Measurements from ENCODE around the gene PARP12.

PARP12 gene

GRCh38 chr7:140018125-140019043, 44.4 kb downstream of the PARP12 start:
- H4K20me1 ChIP-seq (ENCODE audit: control insufficient read depth, insufficient read depth, low read depth, low read length): no peaks in the 10 kb centered on the region
- no peak overlapping the region for H3K4me2 ChIP-seq (ENCODE audit: low read length)
- no peak overlapping the region for H3K4me3 ChIP-seq (ENCODE audit: low read length)
- TF ChIP-seq, protein P1, sequence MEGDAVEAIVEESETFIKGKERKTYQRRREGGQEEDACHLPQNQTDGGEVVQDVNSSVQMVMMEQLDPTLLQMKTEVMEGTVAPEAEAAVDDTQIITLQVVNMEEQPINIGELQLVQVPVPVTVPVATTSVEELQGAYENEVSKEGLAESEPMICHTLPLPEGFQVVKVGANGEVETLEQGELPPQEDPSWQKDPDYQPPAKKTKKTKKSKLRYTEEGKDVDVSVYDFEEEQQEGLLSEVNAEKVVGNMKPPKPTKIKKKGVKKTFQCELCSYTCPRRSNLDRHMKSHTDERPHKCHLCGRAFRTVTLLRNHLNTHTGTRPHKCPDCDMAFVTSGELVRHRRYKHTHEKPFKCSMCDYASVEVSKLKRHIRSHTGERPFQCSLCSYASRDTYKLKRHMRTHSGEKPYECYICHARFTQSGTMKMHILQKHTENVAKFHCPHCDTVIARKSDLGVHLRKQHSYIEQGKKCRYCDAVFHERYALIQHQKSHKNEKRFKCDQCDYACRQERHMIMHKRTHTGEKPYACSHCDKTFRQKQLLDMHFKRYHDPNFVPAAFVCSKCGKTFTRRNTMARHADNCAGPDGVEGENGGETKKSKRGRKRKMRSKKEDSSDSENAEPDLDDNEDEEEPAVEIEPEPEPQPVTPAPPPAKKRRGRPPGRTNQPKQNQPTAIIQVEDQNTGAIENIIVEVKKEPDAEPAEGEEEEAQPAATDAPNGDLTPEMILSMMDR (IDR thresholded peaks at IDR 0.05; ENCODE audit: low read depth, low read length, poor library complexity, severe bottlenecking): no peak
- no peak for TF ChIP-seq EZH2phosphoT487 (IDR thresholded peaks at IDR 0.05; ENCODE audit: borderline replicate concordance, low read length)
- H3K4me1 ChIP-seq (ENCODE audit: control insufficient read depth, low read length): no peaks in the 10 kb centered on the region
- H3F3A ChIP-seq (ENCODE audit: control insufficient read depth, insufficient read depth): no peaks in the 10 kb centered on the region
- H3K27me3 ChIP-seq (ENCODE audit: control insufficient read depth, low read length): peaks cover 16% of the 10 kb centered on the region
- no peaks in the 10 kb centered on the region for H3K9me3 ChIP-seq (ENCODE audit: control insufficient read depth, insufficient read depth, low read length)
- no peaks in the 10 kb centered on the region for H3K79me2 ChIP-seq (ENCODE audit: control insufficient read depth, low read length)
- no peak overlapping the region for H3K27ac ChIP-seq (ENCODE audit: low read depth, low read length)
- no peaks in the 10 kb centered on the region for H3K36me3 ChIP-seq (ENCODE audit: control insufficient read depth, low read length)
- no peaks in the 10 kb centered on the region for H3K9me2 ChIP-seq (replicated peaks; ENCODE audit: control insufficient read depth, low read length)

- Histone ChIP-seq H3K27ac (ENCODE audit: low read depth, low read length) (no peak overlapping the region), H3K9me3 (ENCODE audit: control insufficient read depth, insufficient read depth, low read length) (no peaks in the 10 kb centered on the region), H3K9me2 (replicated peaks; ENCODE audit: control insufficient read depth, low read length) (no peaks in the 10 kb centered on the region), H3K79me2 (ENCODE audit: control insufficient read depth, low read length) (no peaks in the 10 kb centered on the region), H3K4me3 (ENCODE audit: low read length) (no peak overlapping the region), H4K20me1 (ENCODE audit: control insufficient read depth, insufficient read depth, low read depth, low read length) (no peaks in the 10 kb centered on the region), H3K4me1 (ENCODE audit: control insufficient read depth, low read length) (no peaks in the 10 kb centered on the region), H3K36me3 (ENCODE audit: control insufficient read depth, low read length) (no peaks in the 10 kb centered on the region), H3F3A (ENCODE audit: control insufficient read depth, insufficient read depth) (no peaks in the 10 kb centered on the region), H3K4me2 (ENCODE audit: low read length) (no peak overlapping the region), H3K27me3 (ENCODE audit: control insufficient read depth, low read length) (peaks cover 16% of the 10 kb centered on the region)
- no peak for TF ChIP-seq EZH2phosphoT487 (IDR thresholded peaks at IDR 0.05; ENCODE audit: borderline replicate concordance, low read length)
- TF ChIP-seq, protein P1 (IDR thresholded peaks at IDR 0.05; ENCODE audit: low read depth, low read length, poor library complexity, severe bottlenecking): no peak
These were observed 45.2 kb downstream of the PARP12 start for GRCh38 chr7:140017543-140017942.

- Histone ChIP-seq H4K20me1 (ENCODE audit: control insufficient read depth, insufficient read depth, low read depth, low read length) (no peaks in the 10 kb centered on the region), H3K4me3 (ENCODE audit: low read length) (no peak overlapping the region), H3K27ac (ENCODE audit: low read depth, low read length) (no peak overlapping the region), H3K4me2 (ENCODE audit: low read length) (no peak overlapping the region), H3F3A (ENCODE audit: control insufficient read depth, insufficient read depth) (no peaks in the 10 kb centered on the region), H3K4me1 (ENCODE audit: control insufficient read depth, low read length) (no peaks in the 10 kb centered on the region), H3K9me2 (replicated peaks; ENCODE audit: control insufficient read depth, low read length) (no peaks in the 10 kb centered on the region), H3K36me3 (ENCODE audit: control insufficient read depth, low read length) (no peaks in the 10 kb centered on the region), H3K9me3 (ENCODE audit: control insufficient read depth, insufficient read depth, low read length) (no peaks in the 10 kb centered on the region), H3K27me3 (ENCODE audit: control insufficient read depth, low read length) (peaks cover 17% of the 10 kb centered on the region), H3K79me2 (ENCODE audit: control insufficient read depth, low read length) (no peaks in the 10 kb centered on the region)
- TF ChIP-seq, protein P1 (IDR thresholded peaks at IDR 0.05; ENCODE audit: low read depth, low read length, poor library complexity, severe bottlenecking): no peak
- TF ChIP-seq EZH2phosphoT487 (IDR thresholded peaks at IDR 0.05; ENCODE audit: borderline replicate concordance, low read length): no peak
These were observed 45.7 kb downstream of the PARP12 start for GRCh38 chr7:140017034-140017433.

Measured in DOHH2 (cell line).